GM06990 (cell line): Measurements from ENCODE around the gene LYSMD2.
"Not testable (repeated sequence)": the region's sequence is repeated elsewhere in the genome, so short reads cannot be mapped to it uniquely, and the experiment has no call there.

Experiments
- DNase-seq: peaks from one replicate; pipeline ENCODE4 v3.0.0-alpha.2; 2011; ENCODE audit not compliant: insufficient read length; ENCODE audit errors: extremely low read depth
- H3K27me3 ChIP-seq: replicated peaks from 2 replicates; pipeline ENCODE4 v1.6.0; 2011; ENCODE audit warnings: low read length; ENCODE audit not compliant: control insufficient read depth, insufficient read depth
- H3K36me3 ChIP-seq: 2 replicates; pipeline ENCODE4 v1.5.1; 2011; ENCODE audit warnings: low read length; ENCODE audit not compliant: control insufficient read depth, insufficient read depth
- H3K4me3 ChIP-seq: replicated peaks from 2 replicates; pipeline ENCODE4 v1.5.1; 2011; ENCODE audit warnings: low read depth, mild to moderate bottlenecking, control low read depth, low read length
- CTCF ChIP-seq: IDR thresholded peaks from 2 replicates; pipeline ENCODE4 v1.5.1; 2011; ENCODE audit warnings: low read length, control low read depth, mild to moderate bottlenecking, inconsistent platforms; ENCODE audit not compliant: insufficient read depth, poor library complexity, severe bottlenecking

Gene LYSMD2

GRCh38 chr15:51737522-51738305 lies at the start of gene LYSMD2:
TSS of gene LYSMD2 (minus strand) at chr15:51737655. CDS start at chr15:51737622, 33 bp downstream.
- Histone ChIP-seq H3K4me3 (peak within 1 kb of the TSS; percentile 78), H3K27me3 (no peaks in the 10 kb centered on the region), H3K36me3 (no peaks in the 10 kb centered on the region)
- DNase-seq = peak; percentile 79
- TF ChIP-seq CTCF = no peak

GRCh38 chr15:51787130-51787529 lies 49.7 kb upstream of the LYSMD2 start:
- not testable (repeated sequence) for H3K36me3 ChIP-seq, DNase-seq, H3K4me3 ChIP-seq, H3K27me3 ChIP-seq

- no peaks in the 10 kb centered on the region; the same call in none of the 2 replicates for H3K36me3 ChIP-seq
- H3K4me3 ChIP-seq = no peak overlapping the region
- TF ChIP-seq CTCF = no peak
- no peak for DNase-seq
- no peaks in the 10 kb centered on the region for H3K27me3 ChIP-seq
Observed at GRCh38 chr15:51783967-51784366, 46.5 kb upstream of the LYSMD2 start.

GRCh38 chr15:51782357-51782896 lies 45.0 kb upstream of the LYSMD2 start:
- DNase-seq = no peak
- no peaks in the 10 kb centered on the region; the same call in none of the 2 replicates for H3K36me3 ChIP-seq
- H3K27me3 ChIP-seq = no peaks in the 10 kb centered on the region
- no peak overlapping the region for H3K4me3 ChIP-seq
- no peak for TF ChIP-seq CTCF

- TF ChIP-seq CTCF = no peak
- DNase-seq = no peak
- no peaks in the 10 kb centered on the region for H3K27me3 ChIP-seq
- no peak overlapping the region for H3K4me3 ChIP-seq
- no peaks in the 10 kb centered on the region; the same call in none of the 2 replicates for H3K36me3 ChIP-seq
Observed at GRCh38 chr15:51781506-51781905, 44.1 kb upstream of the LYSMD2 start.

- H3K27me3 ChIP-seq = no peaks in the 10 kb centered on the region
- H3K36me3 ChIP-seq = no peaks in the 10 kb centered on the region; the same call in none of the 2 replicates
- DNase-seq = no peak
- TF ChIP-seq CTCF = no peak
- H3K4me3 ChIP-seq = no peak overlapping the region
Observed at GRCh38 chr15:51780636-51781035, 43.2 kb upstream of the LYSMD2 start.
